AG10803 (cell line): Measurements from ENCODE around the gene GATA3.

Experiments used
- DNase-seq: peaks from one replicate; pipeline ENCODE4 v3.0.0; 2010; ENCODE audit warnings: low read depth
- H3K4me3 ChIP-seq: 2 replicates; pipeline ENCODE4 v1.5.1; 2011; ENCODE audit warnings: mild to moderate bottlenecking, low read length, control low read depth
- TF ChIP-seq, protein P1 (sequence below): conservative IDR thresholded peaks from 2 replicates; pipeline ENCODE4 v1.5.1; 2011; ENCODE audit warnings: mild to moderate bottlenecking, low read length, control low read depth, inconsistent platforms

GATA3 gene

DNA sequence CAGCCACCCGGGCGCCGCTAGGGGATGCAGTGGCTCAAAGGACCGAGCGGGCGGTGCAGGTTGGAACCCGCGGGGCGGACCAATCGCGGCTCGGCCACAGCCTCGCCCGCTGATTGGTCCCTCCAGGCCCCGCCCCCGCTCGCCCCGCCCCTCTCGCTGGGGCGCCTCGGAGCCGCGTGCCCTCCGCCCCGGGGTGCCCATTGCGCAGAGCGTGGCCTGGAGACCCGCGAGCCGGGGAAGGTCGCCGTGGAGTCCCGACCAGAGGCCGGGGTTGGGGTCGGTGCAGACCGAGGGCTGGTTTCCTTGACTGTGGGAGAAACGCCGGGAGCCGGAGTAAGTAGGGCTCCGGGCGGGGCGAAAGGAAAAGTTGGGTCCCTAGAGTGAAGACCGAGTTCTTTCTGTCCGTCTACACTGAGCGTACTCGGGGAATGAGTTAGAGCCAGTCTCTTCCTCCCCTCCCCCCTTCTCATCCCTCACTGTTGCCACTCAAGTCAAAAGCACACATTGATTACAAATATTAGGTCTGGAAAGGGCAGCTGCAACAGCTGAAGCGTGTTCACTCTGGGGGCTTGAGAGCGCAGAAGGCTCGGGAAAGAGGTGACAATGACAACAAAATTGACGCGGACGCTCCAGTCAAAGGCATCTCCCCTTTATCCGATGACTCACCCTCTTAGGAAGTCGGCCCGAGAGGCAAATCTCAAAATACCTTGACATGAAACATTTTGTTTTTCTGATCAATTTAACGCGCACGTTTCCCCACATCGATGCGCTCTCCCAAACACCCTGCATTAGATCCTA, 843 bp upstream of the GATA3 start:
- H3K4me3 ChIP-seq: peak overlapping the region; percentile 56
- peak; percentile 65 for DNase-seq
- TF ChIP-seq, protein P1, sequence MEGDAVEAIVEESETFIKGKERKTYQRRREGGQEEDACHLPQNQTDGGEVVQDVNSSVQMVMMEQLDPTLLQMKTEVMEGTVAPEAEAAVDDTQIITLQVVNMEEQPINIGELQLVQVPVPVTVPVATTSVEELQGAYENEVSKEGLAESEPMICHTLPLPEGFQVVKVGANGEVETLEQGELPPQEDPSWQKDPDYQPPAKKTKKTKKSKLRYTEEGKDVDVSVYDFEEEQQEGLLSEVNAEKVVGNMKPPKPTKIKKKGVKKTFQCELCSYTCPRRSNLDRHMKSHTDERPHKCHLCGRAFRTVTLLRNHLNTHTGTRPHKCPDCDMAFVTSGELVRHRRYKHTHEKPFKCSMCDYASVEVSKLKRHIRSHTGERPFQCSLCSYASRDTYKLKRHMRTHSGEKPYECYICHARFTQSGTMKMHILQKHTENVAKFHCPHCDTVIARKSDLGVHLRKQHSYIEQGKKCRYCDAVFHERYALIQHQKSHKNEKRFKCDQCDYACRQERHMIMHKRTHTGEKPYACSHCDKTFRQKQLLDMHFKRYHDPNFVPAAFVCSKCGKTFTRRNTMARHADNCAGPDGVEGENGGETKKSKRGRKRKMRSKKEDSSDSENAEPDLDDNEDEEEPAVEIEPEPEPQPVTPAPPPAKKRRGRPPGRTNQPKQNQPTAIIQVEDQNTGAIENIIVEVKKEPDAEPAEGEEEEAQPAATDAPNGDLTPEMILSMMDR: peak; percentile 58

DNA sequence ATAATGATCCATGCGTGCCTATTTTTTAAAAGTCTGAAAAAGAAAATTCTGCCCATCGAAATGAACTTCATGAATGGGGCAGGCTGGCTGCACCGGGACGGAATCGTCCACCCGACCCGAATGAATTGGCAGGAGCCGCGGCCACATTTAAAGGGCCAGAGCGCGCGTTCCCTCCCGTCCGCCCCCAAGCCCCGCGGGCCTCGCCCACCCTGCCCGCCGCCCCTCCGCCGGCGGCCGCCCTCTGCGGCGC, 319 bp upstream of the GATA3 start:
- DNase-seq: no peak
- TF ChIP-seq, protein P1: no peak
- H3K4me3 ChIP-seq: peak overlapping the region; percentile 56

DNA sequence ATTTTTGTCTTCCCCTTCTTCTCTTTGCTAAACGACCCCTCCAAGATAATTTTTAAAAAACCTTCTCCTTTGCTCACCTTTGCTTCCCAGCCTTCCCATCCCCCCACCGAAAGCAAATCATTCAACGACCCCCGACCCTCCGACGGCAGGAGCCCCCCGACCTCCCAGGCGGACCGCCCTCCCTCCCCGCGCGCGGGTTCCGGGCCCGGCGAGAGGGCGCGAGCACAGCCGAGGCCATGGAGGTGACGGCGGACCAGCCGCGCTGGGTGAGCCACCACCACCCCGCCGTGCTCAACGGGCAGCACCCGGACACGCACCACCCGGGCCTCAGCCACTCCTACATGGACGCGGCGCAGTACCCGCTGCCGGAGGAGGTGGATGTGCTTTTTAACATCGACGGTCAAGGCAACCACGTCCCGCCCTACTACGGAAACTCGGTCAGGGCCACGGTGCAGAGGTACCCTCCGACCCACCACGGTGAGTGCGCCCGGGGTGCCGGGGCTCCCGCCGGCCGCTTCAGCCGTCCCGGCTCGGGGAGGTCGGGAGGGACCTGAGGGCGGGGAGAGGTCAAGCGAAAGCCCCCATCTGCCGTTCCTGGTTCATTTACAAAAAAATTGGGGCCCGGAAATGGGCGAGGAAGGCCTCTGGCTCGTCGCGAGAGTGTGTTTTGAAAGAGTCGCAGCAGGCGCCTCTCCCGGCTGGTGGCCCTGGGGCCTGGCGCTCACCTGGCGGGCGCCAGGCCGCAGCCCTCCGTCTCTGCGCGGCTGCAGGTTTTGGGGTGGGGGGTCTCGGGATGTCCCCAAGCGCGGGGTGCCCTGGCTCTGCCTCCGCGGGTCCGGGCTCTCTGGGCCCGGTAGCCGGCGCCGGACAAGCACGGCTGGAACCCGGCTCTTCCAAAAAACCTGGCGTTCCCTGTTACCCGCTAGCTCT, 1.2 kb downstream of the GATA3 start:
- TF ChIP-seq, protein P1: no peak
- no peak overlapping the region for H3K4me3 ChIP-seq
- no peak for DNase-seq

DNA sequence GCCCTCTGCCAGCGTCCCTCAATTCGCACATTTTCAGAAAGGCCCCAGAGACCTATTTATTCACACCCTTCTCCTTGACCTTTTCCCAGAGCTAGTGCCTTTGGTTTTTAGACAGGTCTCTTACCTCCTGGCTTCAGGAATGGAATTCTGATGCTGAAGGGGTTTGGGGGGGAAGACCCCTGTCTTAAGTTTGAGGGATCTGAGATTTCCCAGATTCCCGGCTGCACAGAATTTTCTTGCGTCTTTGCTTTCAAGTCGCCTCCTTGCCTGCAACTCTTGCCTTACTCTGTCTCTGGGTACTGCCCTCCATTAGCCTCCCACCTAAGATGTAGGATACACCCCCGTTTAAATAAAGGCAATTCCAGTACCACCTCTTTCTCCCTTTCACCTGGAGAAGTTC, 1.9 kb downstream of the GATA3 start:
- DNase-seq: no peak
- H3K4me3 ChIP-seq: no peak overlapping the region
- TF ChIP-seq, protein P1: no peak

DNA sequence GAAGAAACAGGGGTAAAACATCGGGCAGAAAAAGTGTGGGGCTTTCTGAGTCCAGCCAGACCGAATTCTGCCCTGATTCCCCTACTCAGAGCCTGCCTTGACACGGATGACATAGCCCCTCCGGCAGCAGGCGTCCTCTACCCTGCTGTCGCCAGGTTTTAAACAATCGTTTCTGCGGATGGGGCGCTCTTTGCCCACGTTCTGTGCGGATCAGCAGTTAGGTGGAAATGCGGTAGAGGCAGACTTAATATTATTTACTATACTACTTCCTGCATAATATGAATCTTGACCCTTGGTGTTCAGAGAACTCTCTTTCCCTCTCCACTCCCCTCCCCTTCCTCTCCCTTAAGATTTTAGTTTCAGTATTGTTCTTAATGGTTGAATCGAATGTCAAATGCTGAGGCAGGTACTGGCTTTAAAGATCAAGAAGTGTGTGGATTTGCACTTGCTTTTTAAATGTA, 2.4 kb downstream of the GATA3 start:
- TF ChIP-seq, protein P1: no peak
- H3K4me3 ChIP-seq: no peak overlapping the region
- DNase-seq: no peak

DNA sequence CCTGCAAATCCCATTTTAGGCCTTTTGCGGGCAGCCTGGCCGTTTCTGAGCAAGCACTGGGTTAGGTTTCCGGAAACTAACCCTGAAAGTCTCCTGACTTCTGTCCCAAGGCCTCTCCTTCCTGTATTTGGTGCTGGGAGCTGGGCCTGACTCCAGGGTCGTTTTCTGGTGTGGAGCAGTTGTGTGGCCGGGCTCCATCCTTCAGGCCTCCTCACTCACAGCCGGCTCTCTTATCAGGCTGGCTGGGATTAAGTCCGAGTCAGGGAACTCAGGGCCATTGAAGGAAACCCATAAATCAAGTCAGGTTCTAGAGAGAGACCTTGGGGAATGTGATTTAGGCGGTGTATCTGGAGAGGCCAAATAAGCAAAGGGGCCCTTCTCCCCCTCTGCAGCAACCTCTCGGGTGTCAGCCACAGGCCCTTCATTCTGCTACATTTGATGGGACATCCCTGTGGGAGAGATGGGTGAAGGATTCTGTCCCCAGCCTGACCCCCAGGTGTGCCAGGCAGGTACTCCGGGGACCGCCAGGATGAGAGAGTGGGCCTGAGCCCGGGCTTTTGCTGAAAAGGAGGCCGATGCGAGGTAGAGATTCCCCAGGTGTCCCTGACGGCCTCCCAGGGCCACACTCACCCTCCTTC, 3.3 kb downstream of the GATA3 start:
- no peak for DNase-seq
- H3K4me3 ChIP-seq: no peak overlapping the region
- TF ChIP-seq, protein P1: no peak
